ENCODE results near the gene WDR64. TPM values are rescaled to one million over a fixed set of nuclear protein-coding genes. Genes with fewer than 3 reads are reported as not detected.
"Not testable (repeated sequence)": the region's sequence is repeated elsewhere in the genome, so short reads cannot be mapped to it uniquely, and the experiment has no call there.

WDR64 gene
- total and polyA plus RNA-seq, 11 donors: not detected

GRCh38 chr1:241724741-241725356 is 72.8 kb downstream of the WDR64 start:
- no peaks in the 10 kb centered on the region for H3K4me1 ChIP-seq
- intact Hi-C loops (cut with DNase I): no loop called here
- no peak overlapping the region for H3K4me3 ChIP-seq
- 63 to 73% (median 67%) methylated on average over 4 of the region's 4 CpGs for WGBS, 4 donors
- no peak overlapping the region for H3K27ac ChIP-seq
- no peak for TF ChIP-seq POLR2A (IDR thresholded peaks at IDR 0.05)
- no peak for TF ChIP-seq CTCF (IDR thresholded peaks at IDR 0.05)
- ATAC-seq: no peak
- H3K9me3 ChIP-seq: peaks cover 0 to 11% (median 0%) of the 10 kb centered on the region in 12 donors
- peaks cover 0 to 4% (median 0%) of the 10 kb centered on the region in 9 donors for H3K27me3 ChIP-seq
- no peaks in the 10 kb centered on the region for H3K36me3 ChIP-seq
- DNase-seq: no peak

GRCh38 chr1:241730031-241730430 is 78.0 kb downstream of the WDR64 start:
- Histone ChIP-seq H3K4me3 (no peak overlapping the region), H3K27me3 (peaks cover 0 to 4% (median 0%) of the 10 kb centered on the region in 9 donors), H3K4me1 (no peaks in the 10 kb centered on the region), H3K27ac (no peak overlapping the region), H3K9me3 (no peaks in the 10 kb centered on the region), H3K36me3 (no peaks in the 10 kb centered on the region)
- no peak for ATAC-seq
- intact Hi-C loops (cut with DNase I): no loop called here
- no peak for TF ChIP-seq CTCF (IDR thresholded peaks at IDR 0.05)
- DNase-seq: no peak

GRCh38 chr1:241733899-241734298 is 81.8 kb downstream of the WDR64 start:
- Histone ChIP-seq H3K9me3 (no peaks in the 10 kb centered on the region), H3K4me3 (no peak overlapping the region), H3K27me3 (peaks cover 0 to 4% (median 0%) of the 10 kb centered on the region in 9 donors), H3K27ac (no peak overlapping the region), H3K36me3 (no peaks in the 10 kb centered on the region), H3K4me1 (no peaks in the 10 kb centered on the region)
- intact Hi-C loops (cut with DNase I): no loop called here
- WGBS, 4 donors: 87 to 92% (median 89%) methylated on average over 2 of the region's 2 CpGs
- DNase-seq (no peak), ATAC-seq (no peak)
- TF ChIP-seq POLR2A (IDR thresholded peaks at IDR 0.05) (no peak), CTCF (IDR thresholded peaks at IDR 0.05) (no peak)

GRCh38 chr1:241734533-241734932 is 82.5 kb downstream of the WDR64 start:
- Histone ChIP-seq H3K4me1 (no peaks in the 10 kb centered on the region), H3K9me3 (no peaks in the 10 kb centered on the region), H3K27ac (no peak overlapping the region), H3K27me3 (peaks cover 0 to 1% (median 0%) of the 10 kb centered on the region in 9 donors), H3K4me3 (no peak overlapping the region), H3K36me3 (no peaks in the 10 kb centered on the region)
- TF ChIP-seq CTCF (IDR thresholded peaks at IDR 0.05): no peak
- no peak for TF ChIP-seq POLR2A (IDR thresholded peaks at IDR 0.05)
- ATAC-seq (no peak), DNase-seq (no peak)
- intact Hi-C loops (cut with DNase I): no loop called here
- 73 to 82% (median 81%) methylated on average over 5 of the region's 5 CpGs for WGBS, 4 donors

GRCh38 chr1:241735493-241735926 is 83.4 kb downstream of the WDR64 start:
- H3K36me3 ChIP-seq; H3K27ac ChIP-seq; H3K27me3 ChIP-seq; intact Hi-C loops (cut with DNase I); DNase-seq; ATAC-seq; H3K9me3 ChIP-seq; H3K4me1 ChIP-seq; H3K4me3 ChIP-seq: not testable (repeated sequence)
- 67 to 84% (median 80%) methylated on average over 8 of the region's 8 CpGs for WGBS, 4 donors

Data from heart left ventricle (tissue), 16 donors.